GM18868 (cell line): ENCODE results near the gene NME7.
A peak's percentile ranks its signal among the peaks of the same experiment; 100 is the strongest.

Experiments used
- ATAC-seq: cut with Tn5 transposase; IDR thresholded peaks from one replicate; pipeline ENCODE4 v1.9.1; 2021; ENCODE audit warnings: mild to moderate bottlenecking, moderate library complexity; ENCODE audit not compliant: unreplicated experiment

NME7 gene

GRCh38 chr1:169163059-169163458 lies 204.5 kb downstream of the NME7 start:
- ATAC-seq: peak; percentile 81

- peak; percentile 87 for ATAC-seq
These were observed 206.0 kb downstream of the NME7 start for GRCh38 chr1:169161496-169162194.

DNA sequence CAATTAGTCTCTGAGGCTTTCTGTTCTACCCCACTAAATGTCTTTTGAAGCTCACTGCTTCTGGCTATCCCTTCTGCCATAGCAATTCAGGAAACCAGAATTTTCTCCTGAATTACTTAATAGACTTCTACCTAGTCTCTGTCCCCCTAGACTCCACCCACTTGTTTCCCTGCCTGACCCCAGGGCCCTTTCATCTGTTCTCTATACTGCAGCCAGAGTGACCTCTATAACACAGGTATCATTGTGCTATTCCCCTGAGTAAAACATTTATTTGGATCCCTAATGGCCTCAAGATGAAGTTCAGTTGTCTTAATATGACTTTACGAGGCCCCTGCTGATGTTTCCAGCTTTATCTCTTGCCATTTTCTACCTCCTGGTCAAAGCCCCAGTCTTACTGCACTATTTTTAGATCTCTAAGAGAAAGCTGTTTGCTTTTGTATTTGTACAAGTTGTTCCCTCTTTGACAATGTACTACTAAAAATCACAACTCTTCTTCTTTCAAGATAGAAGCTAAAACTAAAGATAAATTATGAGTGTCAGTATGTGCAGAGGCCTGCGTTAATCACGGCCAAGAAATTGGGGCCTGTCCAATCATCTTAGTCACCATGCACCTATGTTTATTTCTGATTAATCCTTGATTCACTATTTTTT lies 206.6 kb downstream of the NME7 start:
- ATAC-seq: no peak

DNA sequence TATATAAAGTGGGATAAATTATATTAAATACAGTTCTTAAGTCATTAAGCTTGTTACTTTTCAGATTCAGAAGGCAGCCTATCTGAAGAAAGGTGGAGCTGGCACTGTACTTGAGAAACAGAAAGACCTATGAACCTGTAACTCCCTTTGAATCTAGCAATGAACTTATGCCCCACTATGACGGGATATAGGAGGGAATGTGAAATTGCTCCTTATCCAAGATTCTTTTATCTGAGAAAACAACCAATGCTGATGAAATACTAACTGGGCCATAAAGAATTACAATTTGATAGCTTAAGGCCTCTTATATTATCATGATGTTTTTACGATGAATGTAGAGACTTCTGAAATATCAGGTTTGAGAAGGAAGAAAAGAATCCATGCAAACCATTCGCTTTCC lies 211.0 kb downstream of the NME7 start:
- no peak for ATAC-seq

DNA sequence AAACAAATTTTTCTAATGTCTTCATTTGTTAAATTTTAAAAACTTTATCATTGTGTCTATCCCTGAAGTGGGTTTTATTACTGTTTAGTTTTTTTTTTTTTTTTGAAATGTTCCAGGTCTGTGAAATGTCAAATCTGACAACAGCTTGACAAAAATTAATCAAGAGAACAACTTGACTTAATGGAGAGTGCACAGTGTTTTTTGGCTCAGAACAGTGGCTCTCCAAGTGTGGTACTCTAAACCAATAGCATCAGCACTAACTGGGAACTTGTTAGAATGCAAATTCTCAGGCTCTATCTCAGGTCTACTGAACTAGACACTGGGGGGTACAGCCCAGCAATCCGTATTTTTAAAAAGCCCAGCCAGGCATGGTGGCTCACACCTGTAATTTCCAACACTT lies 211.9 kb downstream of the NME7 start:
- no peak for ATAC-seq

DNA sequence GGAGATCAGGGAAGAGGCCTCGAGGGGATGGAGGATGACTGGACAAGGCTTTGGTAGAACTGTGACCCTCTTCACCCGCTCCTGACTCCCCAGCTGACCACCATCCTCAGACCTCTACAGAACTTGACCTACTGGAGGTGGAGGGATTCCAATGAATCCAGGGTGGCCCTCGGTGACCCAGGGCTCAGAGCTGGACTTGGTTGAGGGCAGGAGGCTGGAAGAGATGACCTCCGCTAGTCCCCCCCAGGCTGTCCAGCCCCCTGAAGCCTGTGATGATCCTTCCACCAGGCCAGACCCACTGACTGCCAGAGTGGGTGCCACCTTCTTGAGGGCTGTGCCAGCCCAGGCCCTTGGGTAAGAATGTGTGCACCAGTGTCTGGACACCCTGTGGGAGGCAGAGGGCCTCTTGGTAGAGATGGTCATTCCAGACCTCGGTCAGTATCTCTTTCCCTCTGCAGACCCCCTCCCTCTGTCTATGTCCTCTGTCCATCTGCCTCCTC lies 216.2 kb downstream of the NME7 start:
- ATAC-seq: no peak

GRCh38 chr1:169150641-169151337 lies 216.8 kb downstream of the NME7 start:
- ATAC-seq: no peak

DNA sequence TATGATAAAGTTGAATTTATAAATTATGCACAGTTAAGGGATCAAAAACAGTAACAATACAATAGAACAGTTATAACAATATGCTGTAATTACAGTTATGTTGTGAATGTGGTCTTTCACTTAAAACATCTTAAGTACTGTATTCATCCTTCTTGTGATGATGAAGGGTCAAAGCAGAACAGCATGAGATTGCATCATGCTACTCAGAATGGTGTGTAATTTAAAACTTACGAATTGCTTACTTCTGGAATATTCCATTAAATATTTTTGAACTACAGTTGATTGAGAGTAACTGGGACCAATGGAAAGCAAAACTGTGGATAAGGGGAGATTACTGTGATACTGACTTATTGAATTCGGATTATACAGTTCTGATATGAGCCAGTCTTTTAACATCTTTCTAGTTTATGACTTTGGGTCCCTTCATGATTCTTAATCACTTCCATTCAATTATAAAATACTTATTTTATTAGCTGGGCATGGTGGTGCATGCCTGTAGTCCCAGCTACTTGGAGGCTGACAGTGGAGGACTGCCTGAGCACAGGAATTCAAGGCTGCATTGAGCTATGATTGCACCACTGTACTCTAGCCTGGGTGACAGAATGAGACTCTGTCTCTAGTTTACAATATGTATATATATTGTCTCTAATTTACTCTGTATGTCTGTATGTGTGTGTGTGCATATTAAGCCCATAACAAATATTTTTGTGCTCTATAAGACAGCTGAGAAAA lies 217.9 kb downstream of the NME7 start:
- no peak for ATAC-seq

- ATAC-seq: no peak
These were observed 218.9 kb downstream of the NME7 start for GRCh38 chr1:169148472-169149252.

- ATAC-seq: no peak
These were observed 220.9 kb downstream of the NME7 start for GRCh38 chr1:169146576-169147214.

DNA sequence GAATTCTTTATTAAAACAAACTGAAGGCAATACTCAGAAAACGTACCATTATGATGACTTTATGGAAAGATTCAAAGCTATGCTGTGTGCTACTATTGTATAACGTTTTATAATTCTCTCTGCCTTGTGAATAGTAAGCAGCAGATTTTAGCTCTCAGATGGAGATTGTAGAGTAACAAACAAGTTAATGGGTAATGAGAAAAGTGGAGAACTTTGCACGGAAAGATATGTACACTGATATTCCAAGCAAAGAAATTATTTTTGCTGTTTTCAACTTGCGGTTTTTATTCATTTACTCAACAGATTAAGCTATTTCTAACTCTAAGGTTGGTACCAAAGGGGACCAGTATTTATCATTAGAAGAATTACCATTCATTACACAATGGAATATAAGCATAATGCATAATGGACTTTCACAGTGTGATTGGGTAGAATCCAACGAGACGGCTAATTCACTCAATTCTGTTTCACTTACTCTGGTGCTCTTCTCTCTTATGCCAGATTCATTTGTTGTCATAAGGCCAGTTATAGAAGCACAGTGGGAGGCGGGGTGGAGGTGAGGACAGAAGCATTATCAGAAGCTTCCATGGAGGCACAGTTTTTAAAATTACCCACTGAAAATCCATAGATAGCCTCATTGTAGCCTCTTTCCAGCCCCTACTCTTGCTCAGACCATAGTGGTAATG lies 222.5 kb downstream of the NME7 start:
- ATAC-seq: no peak

DNA sequence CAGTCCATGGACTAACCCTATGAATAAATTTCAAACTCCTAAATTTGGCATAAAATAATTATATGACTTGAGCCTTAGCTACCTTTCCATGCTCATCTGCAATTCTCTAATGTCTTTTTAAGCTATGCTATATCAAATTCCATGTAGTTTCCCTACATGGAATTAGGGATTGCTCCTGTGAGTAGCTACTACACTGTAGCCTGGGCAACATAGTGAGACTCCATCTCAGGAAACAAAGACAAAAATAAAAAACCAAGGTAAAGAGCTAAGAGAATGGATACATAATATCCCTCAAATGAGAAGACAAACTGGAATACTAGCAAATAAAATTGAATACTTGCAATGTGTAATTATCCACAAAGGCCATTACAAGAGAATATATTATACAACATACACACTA lies 223.6 kb downstream of the NME7 start:
- ATAC-seq: no peak

- ATAC-seq: no peak
These were observed 224.3 kb downstream of the NME7 start for GRCh38 chr1:169143346-169143745.

GRCh38 chr1:169142129-169142528 lies 225.5 kb downstream of the NME7 start:
- ATAC-seq: no peak

DNA sequence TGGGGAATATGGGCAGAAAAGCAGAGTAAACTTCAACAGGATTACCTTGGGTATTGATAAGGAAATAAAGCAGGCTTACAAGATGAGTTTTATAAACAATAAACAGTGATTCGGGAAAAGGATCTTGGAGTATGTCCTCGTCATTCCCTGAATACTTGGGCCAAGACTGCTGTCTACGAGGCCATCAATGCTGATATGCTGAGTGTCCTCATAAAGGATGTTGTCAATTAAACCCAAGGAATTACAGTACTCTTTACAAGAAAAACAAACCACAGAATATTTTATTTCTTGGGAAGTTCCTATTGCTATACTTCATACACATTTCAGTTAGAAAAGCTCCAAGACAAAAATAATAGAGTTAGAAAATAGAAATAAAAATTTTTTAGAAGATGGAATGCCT lies 226.2 kb downstream of the NME7 start:
- no peak for ATAC-seq

DNA sequence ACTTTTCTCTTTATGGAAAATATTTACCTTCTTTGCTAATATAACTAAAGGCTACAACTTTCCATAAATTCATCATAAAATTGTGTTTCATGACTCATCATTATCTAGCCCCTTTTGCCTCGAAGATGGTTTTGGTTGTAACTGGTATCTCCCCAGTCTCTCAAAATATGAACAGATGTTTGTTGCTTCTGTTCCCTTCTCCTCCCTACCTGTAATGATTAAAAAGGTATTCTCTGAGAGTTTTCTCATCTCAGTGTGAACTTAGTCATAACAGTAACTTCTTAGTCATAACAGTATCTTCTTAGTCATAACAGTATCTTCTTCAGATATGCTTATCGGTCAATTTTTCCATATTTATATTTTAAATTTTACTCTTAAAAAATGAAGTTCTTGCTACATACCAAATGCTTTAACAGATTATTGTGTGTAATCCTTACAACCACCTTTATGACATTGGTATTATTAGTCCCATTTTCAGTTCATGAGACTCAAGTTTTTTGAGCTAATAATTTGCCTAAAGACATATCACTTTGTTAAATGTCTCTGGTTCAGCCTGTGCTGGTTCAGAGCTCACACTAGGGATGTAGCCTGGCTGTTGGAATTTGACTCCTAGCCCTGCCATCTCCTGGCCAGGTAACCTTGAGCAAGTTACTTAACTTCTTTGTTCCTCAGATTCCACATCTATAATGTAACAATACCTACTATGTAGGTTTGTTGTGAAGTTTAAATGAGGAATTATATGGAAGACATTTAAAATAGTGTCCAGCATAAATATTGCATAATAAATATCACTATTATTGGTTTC lies 228.5 kb downstream of the NME7 start:
- peak; percentile 98 for ATAC-seq

GRCh38 chr1:169137357-169137756 lies 230.2 kb downstream of the NME7 start:
- no peak for ATAC-seq

GRCh38 chr1:169133801-169134502 lies 233.6 kb downstream of the NME7 start:
- no peak for ATAC-seq
